GM18517 (cell line): Measurements from ENCODE around the gene MIGA1.
"Not testable (repeated sequence)": the region's sequence is repeated elsewhere in the genome, so short reads cannot be mapped to it uniquely, and the experiment has no call there.

Source experiments
- ATAC-seq: cut with Tn5 transposase; IDR thresholded peaks from one replicate; pipeline ENCODE4 v1.9.1; 2021; ENCODE audit warnings: mild to moderate bottlenecking, moderate library complexity; ENCODE audit not compliant: unreplicated experiment

Gene MIGA1

GRCh38 chr1:77796695-77797405, 17.4 kb downstream of the MIGA1 start:
- ATAC-seq = no peak

- ATAC-seq = no peak
Observed at GRCh38 chr1:77797991-77798390, 18.5 kb downstream of the MIGA1 start.

- ATAC-seq = no peak
Observed at GRCh38 chr1:77802026-77802425, 22.6 kb downstream of the MIGA1 start.

- ATAC-seq = no peak
Observed at GRCh38 chr1:77803371-77803770, 23.9 kb downstream of the MIGA1 start.

- ATAC-seq = not testable (repeated sequence)
Observed at GRCh38 chr1:77809787-77810462, 30.5 kb downstream of the MIGA1 start.

- ATAC-seq = not testable (repeated sequence)
Observed at GRCh38 chr1:77811589-77811988, 32.1 kb downstream of the MIGA1 start.

GRCh38 chr1:77817368-77818209, 38.1 kb downstream of the MIGA1 start:
- no peak for ATAC-seq

- ATAC-seq = no peak
Observed at GRCh38 chr1:77820121-77820520, 40.7 kb downstream of the MIGA1 start.

- ATAC-seq = no peak
Observed at GRCh38 chr1:77824079-77824478, 44.6 kb downstream of the MIGA1 start.

GRCh38 chr1:77824694-77825093, 45.2 kb downstream of the MIGA1 start:
- ATAC-seq = no peak

GRCh38 chr1:77825131-77825709, 45.8 kb downstream of the MIGA1 start:
- no peak for ATAC-seq

- not testable (repeated sequence) for ATAC-seq
Observed at GRCh38 chr1:77826851-77827250, 47.4 kb downstream of the MIGA1 start.

- no peak for ATAC-seq
Observed at GRCh38 chr1:77828098-77828497, 48.6 kb downstream of the MIGA1 start.

- no peak for ATAC-seq
Observed at GRCh38 chr1:77829851-77830250, 50.4 kb downstream of the MIGA1 start.

GRCh38 chr1:77830946-77831345, 51.5 kb downstream of the MIGA1 start:
- ATAC-seq = no peak

- no peak for ATAC-seq
Observed at GRCh38 chr1:77831566-77831965, 52.1 kb downstream of the MIGA1 start.

GRCh38 chr1:77831976-77832711, 52.7 kb downstream of the MIGA1 start:
- ATAC-seq = no peak

- no peak for ATAC-seq
Observed at GRCh38 chr1:77832901-77833300, 53.5 kb downstream of the MIGA1 start.

GRCh38 chr1:77833521-77834100, 54.2 kb downstream of the MIGA1 start:
- no peak for ATAC-seq

- no peak for ATAC-seq
Observed at GRCh38 chr1:77834771-77835334, 55.4 kb downstream of the MIGA1 start.
